GM18507 (cell line): Measurements from ENCODE around the gene SLC35E2B.
A peak's percentile ranks its signal among the peaks of the same experiment; 100 is the strongest.

Experiments used
- DNase-seq: peaks from one replicate; pipeline ENCODE4 v3.0.0; 2011; ENCODE audit warnings: low read depth; ENCODE audit not compliant: insufficient read length; ENCODE audit errors: extremely low spot score
- FAIRE-seq: peaks from 2 replicates; lab custom pipeline; 2011; peaks lifted over from hg19 to GRCh38; lab: Jason Lieb, UNC

The SLC35E2B gene

GRCh38 chr1:1617925-1618324, 74.7 kb downstream of the SLC35E2B start:
- FAIRE-seq (no peak), DNase-seq (no peak)

- FAIRE-seq (no peak), DNase-seq (no peak)
These were observed 75.1 kb downstream of the SLC35E2B start for GRCh38 chr1:1617516-1617915.

DNA sequence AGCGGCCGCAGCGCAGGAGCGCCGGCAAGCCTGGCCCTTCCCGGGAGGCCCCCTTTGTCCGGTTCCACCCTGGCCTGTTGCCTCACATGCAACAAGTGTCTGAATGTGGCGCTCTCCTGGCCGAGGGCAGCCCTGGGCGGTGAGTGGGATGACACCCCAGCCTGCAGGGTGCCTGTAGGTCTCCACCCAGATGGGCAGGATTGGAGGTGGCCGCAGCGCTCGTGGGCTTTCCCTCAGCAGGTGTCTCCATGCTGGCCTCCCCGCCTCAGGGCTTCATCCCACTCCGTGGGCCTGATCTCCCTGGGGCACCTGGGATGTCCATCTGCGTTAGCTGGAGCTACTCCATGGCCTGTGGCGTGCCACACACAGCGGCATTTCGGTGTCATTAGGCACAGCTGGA, 75.8 kb downstream of the SLC35E2B start:
- DNase-seq (no peak), FAIRE-seq (no peak)

GRCh38 chr1:1616045-1616790, 76.4 kb downstream of the SLC35E2B start:
- DNase-seq (no peak), FAIRE-seq (no peak)

DNA sequence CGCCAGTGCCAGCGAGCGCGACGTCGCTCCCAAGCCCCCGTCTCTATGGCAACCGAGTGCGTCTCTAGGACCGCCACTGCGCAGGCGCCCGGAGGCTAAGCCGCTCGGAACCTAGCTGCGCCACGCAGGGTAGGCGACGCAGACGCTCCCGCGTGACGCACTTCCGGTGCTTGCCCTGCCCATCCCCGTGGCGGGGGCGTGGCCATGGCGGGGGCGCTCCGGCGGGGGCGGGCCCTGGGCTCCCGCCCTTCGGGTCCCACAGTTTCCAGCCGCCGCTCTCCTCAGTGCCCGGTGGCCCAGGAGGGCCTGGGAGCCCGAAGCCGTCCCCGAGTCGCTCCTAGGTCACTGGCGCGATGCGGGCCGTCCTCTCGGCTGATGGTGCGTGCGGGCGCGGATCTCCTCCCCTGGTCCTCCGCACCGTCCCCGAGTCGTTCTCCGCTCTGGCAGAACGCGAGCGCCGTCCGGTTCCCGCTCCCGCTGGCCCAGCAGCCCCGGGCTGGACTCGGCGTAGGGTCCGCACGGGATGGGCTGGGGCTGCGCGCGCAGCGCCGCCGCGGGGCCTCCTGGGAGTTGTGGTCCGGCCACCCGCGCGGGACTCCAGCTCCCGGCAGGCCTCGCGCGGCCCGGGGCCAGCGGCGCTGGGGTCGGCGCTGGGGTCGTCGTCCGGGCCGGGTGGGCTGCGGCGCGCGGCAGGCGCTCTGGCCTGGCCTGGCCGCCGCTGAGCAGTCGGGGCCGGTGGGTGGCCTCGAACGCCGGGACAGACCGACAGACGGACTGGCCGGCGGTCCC, 77.1 kb downstream of the SLC35E2B start, which contains the start of gene MIB2:
TSS of gene MIB2 (plus strand) at position 245 of the 789 bp plus-strand sequence. CDS start 7,953 bp downstream, outside the sequence.
- DNase-seq (peak; percentile 100), FAIRE-seq (peak; percentile 97)

DNA sequence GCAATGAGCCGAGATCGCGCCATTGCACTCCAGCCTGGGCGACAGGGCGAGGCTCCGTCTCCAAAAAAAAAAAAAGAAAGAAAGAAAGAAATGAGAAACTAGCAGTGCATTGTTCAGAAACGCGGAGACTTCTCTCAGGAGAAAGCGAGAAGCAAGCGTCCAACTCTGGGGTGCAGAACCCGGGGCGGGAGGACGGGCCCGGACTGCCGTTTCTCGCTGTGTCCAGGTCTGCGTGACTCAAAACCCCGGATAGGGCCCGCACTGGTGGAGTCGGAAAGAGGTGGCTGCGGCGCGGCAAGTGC, 77.7 kb downstream of the SLC35E2B start:
- FAIRE-seq: no peak
- no peak for DNase-seq

DNA sequence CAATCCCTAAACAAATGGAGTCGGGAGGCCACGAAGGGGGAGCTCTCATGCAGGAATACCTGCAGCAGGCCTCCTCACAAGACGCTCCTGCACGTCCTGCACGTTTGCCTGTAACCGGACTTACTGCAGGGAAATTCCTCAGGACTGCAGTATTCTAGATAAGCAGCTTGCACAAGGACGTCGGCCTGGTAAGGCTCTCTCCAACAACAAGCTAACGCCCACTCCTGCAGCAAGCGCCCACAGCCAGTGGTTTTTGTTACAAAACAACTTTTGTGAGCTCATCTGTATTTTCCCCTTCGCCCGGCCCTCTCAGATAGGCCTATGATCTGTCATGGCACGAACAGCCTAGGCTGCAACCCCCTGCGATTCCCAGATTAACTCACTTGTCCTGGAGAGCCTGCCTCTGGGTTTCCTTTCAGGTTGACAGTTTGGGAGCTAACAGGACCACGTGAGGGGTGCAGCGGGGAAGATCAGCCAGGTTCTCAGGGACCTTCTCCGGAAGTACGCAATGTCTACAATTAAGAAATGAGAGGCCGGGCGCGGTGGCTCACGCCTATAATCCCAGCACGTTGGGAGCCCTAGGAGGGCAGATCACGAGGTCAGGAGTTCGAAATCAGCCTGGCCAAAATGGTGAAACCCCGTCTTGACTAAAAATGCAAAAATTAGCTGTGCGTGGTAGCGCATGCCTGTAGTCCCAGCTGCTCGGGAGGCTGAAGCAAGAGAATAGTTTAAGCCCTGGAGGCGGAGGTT, 78.2 kb downstream of the SLC35E2B start:
- FAIRE-seq (no peak), DNase-seq (no peak)

DNA sequence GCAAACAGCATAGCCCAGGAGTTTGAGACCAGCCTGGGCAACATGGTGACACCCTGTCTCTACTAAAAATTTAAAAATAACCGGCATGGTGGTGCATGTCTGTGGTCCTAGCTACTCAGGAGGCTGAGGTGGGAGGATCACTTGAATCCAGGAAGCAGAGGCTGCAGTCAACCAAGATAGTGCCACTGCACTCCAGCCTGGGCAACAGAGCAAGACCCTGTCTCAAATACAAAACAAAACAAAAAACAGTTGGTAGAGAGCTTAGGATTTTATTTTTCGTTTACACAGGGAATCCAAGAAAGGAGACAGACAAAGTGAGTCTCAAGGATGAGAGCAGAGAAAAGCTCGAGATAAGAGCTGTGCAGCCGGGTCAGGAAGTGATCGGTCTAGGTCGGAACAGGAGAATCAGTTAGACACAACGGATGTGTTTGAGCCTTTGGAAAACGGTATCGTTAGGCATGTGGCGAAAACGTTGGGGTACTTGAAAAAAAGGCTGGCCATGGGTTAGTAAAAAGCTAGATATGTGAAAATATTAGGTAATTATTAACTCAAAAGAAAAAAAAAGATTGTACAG, 79.0 kb downstream of the SLC35E2B start:
- FAIRE-seq (no peak), DNase-seq (no peak)

DNA sequence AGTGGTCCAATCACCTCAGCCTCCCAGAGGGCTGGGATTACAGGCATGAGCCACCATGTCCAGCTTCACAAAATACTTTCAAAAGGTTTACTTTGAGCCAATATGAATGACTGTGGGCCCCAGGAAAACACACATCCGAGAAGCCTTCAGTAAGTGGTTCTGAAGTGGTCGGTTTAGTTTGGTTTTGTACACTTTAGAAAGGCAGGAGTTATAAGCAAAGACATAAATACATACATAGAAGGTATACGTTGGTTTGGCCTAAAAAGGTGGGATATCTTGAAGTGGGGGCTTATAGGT, 80.5 kb downstream of the SLC35E2B start:
- DNase-seq: no peak

DNA sequence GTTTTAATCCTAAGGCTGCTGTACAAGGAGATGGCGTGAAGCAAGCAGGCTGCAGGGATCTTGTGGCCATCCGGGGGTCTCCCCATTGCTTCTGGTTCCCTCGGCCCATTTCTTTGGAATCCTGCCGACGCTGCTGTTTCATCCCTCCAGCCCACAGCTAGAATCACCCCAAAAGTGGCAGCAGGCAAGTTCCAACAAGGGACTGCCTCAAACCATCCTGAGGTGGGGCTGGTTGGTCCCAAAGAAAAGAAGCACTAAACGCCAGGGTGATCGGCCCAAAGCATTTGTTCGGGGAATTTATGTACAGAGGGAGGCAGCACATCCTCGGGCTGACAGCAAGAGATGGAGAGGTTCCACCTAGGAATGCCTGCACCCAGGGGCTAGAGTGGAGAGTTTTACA, 81.8 kb downstream of the SLC35E2B start:
- FAIRE-seq: no peak
- DNase-seq: no peak

More for the DNA sequence above, 80.5 kb downstream of the SLC35E2B start:
- FAIRE-seq: no peak

DNA sequence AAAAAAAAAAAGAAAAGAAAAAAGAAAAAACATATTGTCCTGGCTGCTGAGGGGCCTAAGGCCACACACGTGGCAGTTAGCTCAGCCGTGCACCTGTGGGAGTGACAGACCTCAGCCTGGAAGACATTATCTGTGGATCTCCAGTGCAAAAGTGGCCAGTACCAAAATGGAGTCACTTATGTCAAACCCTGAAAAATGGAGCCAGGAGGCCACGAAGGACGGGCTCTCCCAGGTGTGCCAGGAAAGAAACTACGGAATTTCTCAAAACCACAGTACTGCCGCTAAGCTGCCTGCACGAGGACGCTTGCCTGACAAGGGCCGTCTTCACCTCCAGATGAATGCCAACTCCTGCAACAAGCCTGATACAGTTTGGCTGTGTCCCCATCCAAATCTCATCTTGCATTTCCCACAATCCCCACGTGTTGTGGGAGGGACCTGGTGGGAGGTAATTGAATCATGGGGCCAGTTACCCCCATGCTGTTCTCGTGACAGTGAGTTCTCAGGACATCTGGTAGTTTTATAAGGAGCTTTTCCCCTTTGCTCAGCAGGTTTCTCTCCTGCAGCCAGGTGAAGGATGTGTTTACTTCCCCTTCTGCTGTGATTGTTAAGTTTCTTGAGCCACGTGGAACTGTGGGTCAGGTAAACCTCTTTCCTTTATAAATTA, 82.6 kb downstream of the SLC35E2B start:
- FAIRE-seq (no peak), DNase-seq (no peak)
